ENCODE results near the gene DNAH14.

DNA sequence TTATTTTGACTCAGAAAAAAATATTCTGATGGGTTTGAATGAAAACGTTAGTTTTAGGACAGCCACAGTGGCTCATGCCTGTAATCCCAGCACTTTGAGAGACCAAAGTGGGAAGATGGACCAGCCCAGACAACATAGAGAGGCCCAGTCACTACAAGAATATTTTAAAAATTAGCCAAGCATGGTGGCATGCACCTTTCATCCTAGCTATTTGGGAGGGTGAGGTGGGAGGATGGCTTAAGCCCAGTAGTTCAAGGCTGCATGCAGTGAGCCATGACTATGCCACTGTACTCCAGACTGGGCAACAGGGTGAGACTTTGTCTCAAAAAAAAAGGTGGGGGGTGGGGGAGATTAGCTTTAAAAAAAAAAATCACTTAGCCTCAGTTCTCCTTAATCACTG is 370.9 kb downstream of the DNAH14 start:
- TF ChIP-seq ZNF274 (IDR thresholded peaks at IDR 0.05; ENCODE audit: low read depth, low read length) (no peak), SUZ12 (IDR thresholded peaks at IDR 0.05; ENCODE audit: extremely low read depth, insufficient read depth, insufficient read length) (no peak)

All from NT2/D1 (cell line).